OCI-LY1 (cell line): ENCODE data around the gene PTPRCAP.

Source experiments
- CTCF ChIP-seq: fragments of 200-600 bp; sonication (generic), shearing (Covaris generic); IDR thresholded peaks from 2 replicates; pipeline ENCODE4 v1.5.1; 2017; ENCODE audit warnings: mild to moderate bottlenecking, antibody characterized with exemption, low read length, moderate library complexity, mixed read lengths
- EZH2 ChIP-seq: fragments of 200-600 bp; sonication (generic), shearing (Covaris generic); IDR thresholded peaks from 2 replicates; pipeline ENCODE4 v1.8.0; 2017; ENCODE audit warnings: borderline replicate concordance, mixed run types, mild to moderate bottlenecking, antibody characterized with exemption, low read length, moderate library complexity, mixed read lengths

DNA sequence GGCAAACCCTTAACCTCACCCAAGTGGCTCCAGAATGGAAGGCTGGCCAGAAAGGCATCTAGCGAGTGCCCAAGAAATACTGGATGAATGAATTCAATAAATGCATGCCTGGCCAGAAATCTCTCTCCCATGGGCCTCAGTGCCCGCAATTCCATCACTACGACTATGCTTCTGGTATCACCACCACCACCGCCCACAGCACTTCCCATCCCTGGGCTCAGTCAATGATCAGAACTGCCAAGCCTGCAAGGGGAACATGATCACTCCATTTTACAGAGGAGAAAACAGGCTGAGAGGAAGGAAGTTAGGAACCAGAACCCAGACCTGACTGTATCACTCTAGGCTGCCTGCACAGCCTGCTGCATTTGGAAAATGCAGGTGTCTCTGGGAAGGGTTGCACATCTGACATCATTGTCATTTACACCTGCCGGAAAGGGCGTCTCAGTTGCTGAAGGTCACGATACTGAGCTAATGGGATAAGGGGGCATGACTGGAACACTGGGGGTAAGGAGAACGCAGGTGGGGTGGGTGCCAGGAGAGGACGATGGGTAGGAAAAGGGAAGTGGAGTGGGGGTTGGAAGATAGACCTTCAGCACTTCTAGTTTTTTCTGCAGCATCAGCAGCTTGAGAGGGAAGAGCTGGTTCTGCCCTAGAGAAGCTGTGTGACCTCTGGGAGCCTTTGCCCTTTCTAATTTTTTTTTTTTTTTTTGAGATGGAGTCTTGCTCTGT is 11.8 kb upstream of the PTPRCAP start:
- TF ChIP-seq CTCF (no peak), EZH2 (no peak)
